ENCODE measurements around the gene AP3B1.

- TF ChIP-seq CTCF (IDR thresholded peaks at IDR 0.05) (no peak), EZH2 (IDR thresholded peaks at IDR 0.05; ENCODE audit: borderline replicate concordance, insufficient read depth, low read depth, low read length, poor library complexity, severe bottlenecking) (no peak)
Observed at GRCh38 chr5:78271766-78272165, 22.7 kb downstream of the AP3B1 start.
